ENCODE measurements around the gene COMMD9. TPM values are rescaled to one million over a fixed set of nuclear protein-coding genes. Genes with fewer than 3 reads are reported as not detected.

Gene COMMD9
- total RNA-seq, 2 experiments from 2014 or later, result 40.9 to 43.4 TPM

Other genes starting within 250 kb of the COMMD9 start
- 10 to 100 TPM; 23.6 to 29.1 TPM for gene PRR5L, start 6.9 kb upstream of the COMMD9 start, total RNA-seq
- 10 to 100 TPM; 13.3 to 14.5 TPM for gene TRAF6, start 220.8 kb upstream of the COMMD9 start, total RNA-seq

Data from activated naive CD8-positive, alpha-beta T cell treated with anti-CD3 and anti-CD28 coated beads, Interleukin-2, amount 10 ng/mL, durations not matched to agents 7 days and 5 days (primary cell).